Prostate gland (tissue), 2 donors: ENCODE measurements around the gene SV2B. TPM values are rescaled to one million over a fixed set of nuclear protein-coding genes. Genes with fewer than 3 reads are reported as not detected.

Experiments used
- DNase-seq: peaks from one replicate; pipeline ENCODE4 v3.0.0-alpha.2; 2019; ENCODE audit warnings: low spot score
- H3K27ac ChIP-seq, 2 donors: fragments of 200-600 bp; sonication (generic); 2 replicates each; pipeline ENCODE4 v1.5.1; 2017 to 2019
- H3K27me3 ChIP-seq: fragments of 200-600 bp; sonication (generic); replicated peaks from 2 replicates; pipeline ENCODE4 v1.5.1; 2019; ENCODE audit not compliant: insufficient read depth
- H3K36me3 ChIP-seq, 2 donors: fragments of 200-600 bp; sonication (generic); 1 replicate in 1 of 2; 2 replicates in 1 of 2; pipeline versions ENCODE4 v1.5.1 to v1.8.1; 2017 to 2019
- H3K4me1 ChIP-seq: fragments of 200-600 bp; sonication (generic); replicated peaks from 2 replicates; pipeline ENCODE4 v1.5.1; 2019
- H3K4me3 ChIP-seq, 2 donors: fragments of 200-600 bp; sonication (generic); 2 replicates each; pipeline ENCODE4 v1.5.1; 2017 to 2019
- H3K9me3 ChIP-seq: fragments of 200-600 bp; sonication (generic); 2 replicates; pipeline ENCODE4 v1.5.1; 2017
- CTCF ChIP-seq, 4 experiments: fragments of 200-600 bp in 2 of 4; fragments of 450-650 bp in 2 of 4; sonication (generic) in 2 of 4; IDR thresholded peaks; 1 replicate in 3 of 4; 2 replicates in 1 of 4; pipeline ENCODE4 v1.5.1; 2016 to 2019; ENCODE audit warnings: antibody characterized with exemption in 4 of 4, mild to moderate bottlenecking in 2 of 4, moderate library complexity in 2 of 4
- POLR2A ChIP-seq: fragments of 450-650 bp; IDR thresholded peaks from one replicate; pipeline ENCODE4 v1.6.1; 2016; ENCODE audit warnings: antibody characterized with exemption, mild to moderate bottlenecking
- POLR2AphosphoS5 ChIP-seq: sonication (generic); formaldehyde crosslinking; IDR thresholded peaks from one replicate; pipeline ENCODE4 v1.6.1; 2017; ENCODE audit warnings: antibody characterized with exemption
- WGBS: methylation state at CpG from one replicate; pipeline ENCODE4 v1.1.5; 2018; 5-methylcytosine and 5-hydroxymethylcytosine counted together
- intact Hi-C: fragments of 100-400 bp; cut with DNase I; formaldehyde crosslinking; loops from one replicate; pipeline ENCODE4 v1.14.2; 2022
- total RNA-seq, 2 donors: library from RNA; depleted of rRNA; stranded (reverse); fragments of >200 nt; gene quantifications; one replicate each; pipeline ENCODE4 v1.1.0, GENCODE V29; 2016

Gene SV2B
- total RNA-seq, 2 donors from 2014 or later: 2.3 to 5.4 TPM

DNA sequence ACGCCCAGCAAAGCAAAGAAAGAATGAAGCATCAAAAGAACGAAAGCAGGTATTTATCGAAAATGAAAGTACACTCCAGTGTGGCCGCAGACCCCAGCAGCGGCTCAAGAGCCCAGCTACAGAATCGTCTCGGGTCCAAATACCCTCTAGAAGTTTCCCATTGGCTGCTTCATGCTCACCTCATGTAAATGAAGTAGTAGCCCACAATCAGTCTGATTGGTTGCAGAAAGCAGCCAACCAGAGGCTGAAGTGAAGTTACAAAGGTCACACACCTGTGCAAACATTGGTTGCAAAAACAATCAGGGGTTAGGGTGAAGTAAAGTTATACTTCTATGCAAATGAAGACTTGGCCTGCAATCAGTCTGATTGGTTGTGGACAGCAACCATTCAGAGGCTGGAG, 32.0 kb downstream of the SV2B start:
- no peak for DNase-seq
- no peak overlapping the region for H3K27ac ChIP-seq

GRCh38 chr15:91133511-91133910, 33.5 kb downstream of the SV2B start:
- H3K36me3 ChIP-seq: no peaks in the 10 kb centered on the region
- intact Hi-C loops: no loop called here
- DNase-seq: no peak
- H3K27ac ChIP-seq: no peak overlapping the region
- no peak overlapping the region for H3K4me3 ChIP-seq
- TF ChIP-seq POLR2AphosphoS5 (no peak), POLR2A (no peak), CTCF (IDR thresholded peaks at IDR 0.05) (no peak)
- WGBS: 75% methylated on average over 8 of the region's 8 CpGs
- H3K27me3 ChIP-seq: no peaks in the 10 kb centered on the region
- H3K4me1 ChIP-seq: no peaks in the 10 kb centered on the region
- H3K9me3 ChIP-seq: no peaks in the 10 kb centered on the region

More for the DNA sequence above, 32.0 kb downstream of the SV2B start:
- no peaks in the 10 kb centered on the region for H3K9me3 ChIP-seq
- no peaks in the 10 kb centered on the region for H3K36me3 ChIP-seq
- no peaks in the 10 kb centered on the region for H3K4me1 ChIP-seq
- TF ChIP-seq POLR2AphosphoS5 (no peak), POLR2A (no peak), CTCF (IDR thresholded peaks at IDR 0.05) (no peak)
- WGBS: 82% methylated on average over 7 of the region's 7 CpGs
- no peak overlapping the region for H3K4me3 ChIP-seq
- H3K27me3 ChIP-seq: no peaks in the 10 kb centered on the region
- intact Hi-C loops: no loop called here

DNA sequence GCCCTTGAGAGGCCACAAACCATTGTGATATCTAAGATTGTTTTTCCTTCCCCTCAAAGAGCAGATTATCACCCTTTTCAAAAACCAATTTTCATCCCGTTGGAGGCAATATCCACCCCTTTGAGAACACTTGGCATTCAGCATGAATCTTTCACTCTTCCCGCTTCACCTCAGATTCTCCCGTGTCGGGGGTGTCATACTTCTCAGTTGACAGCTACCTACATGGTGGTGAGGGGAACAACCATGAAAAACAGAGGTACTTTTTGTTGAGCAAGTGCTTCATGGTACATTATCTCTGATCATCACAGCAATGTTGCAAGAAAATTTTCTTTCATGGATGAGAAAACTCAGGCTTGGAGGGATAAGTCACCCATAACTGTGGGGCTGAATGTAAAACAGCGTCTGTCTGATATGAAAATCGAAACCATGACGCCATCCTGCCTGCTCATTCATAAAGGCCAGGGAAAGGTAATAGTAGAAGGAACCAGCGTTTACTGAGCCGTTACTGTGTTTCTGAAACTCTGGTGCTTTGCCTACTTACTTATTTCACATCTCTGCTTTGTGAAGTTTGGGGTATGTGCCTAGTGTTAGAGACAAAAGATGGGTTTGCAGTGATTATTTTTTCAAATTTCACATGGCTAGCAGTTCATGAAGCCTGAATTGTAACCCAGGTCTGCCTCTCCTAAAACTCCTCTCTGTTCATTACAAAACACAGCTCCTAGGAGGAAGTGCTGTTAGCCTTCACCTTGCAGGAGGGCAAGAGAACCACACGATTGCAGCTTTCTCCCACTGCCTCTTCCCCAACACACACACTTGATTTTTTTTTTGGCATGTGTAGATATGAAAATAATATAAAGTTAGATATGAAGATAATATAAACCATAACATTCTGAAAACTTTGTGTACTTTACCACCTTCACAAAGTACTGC, 35.4 kb downstream of the SV2B start:
- Histone ChIP-seq H3K36me3 (no peaks in the 10 kb centered on the region), H3K4me3 (no peak overlapping the region), H3K27ac (no peak overlapping the region), H3K4me1 (no peaks in the 10 kb centered on the region), H3K9me3 (no peaks in the 10 kb centered on the region), H3K27me3 (no peaks in the 10 kb centered on the region)
- 80% methylated on average over 10 of the region's 10 CpGs for WGBS
- no peak for DNase-seq
- intact Hi-C loops: no loop called here
- no peak for TF ChIP-seq CTCF (IDR thresholded peaks at IDR 0.05)
- no peak for TF ChIP-seq POLR2A
- no peak for TF ChIP-seq POLR2AphosphoS5

GRCh38 chr15:91136386-91136923, 36.4 kb downstream of the SV2B start:
- no peaks in the 10 kb centered on the region for H3K4me1 ChIP-seq
- H3K36me3 ChIP-seq: no peaks in the 10 kb centered on the region
- DNase-seq: no peak
- H3K4me3 ChIP-seq: no peak overlapping the region
- TF ChIP-seq CTCF (IDR thresholded peaks at IDR 0.05): no peak
- no peak for TF ChIP-seq POLR2A
- TF ChIP-seq POLR2AphosphoS5: no peak
- H3K27ac ChIP-seq: no peak overlapping the region
- H3K9me3 ChIP-seq: no peaks in the 10 kb centered on the region
- intact Hi-C loops: no loop called here
- H3K27me3 ChIP-seq: no peaks in the 10 kb centered on the region
- 85% methylated on average over 9 of the region's 9 CpGs for WGBS

GRCh38 chr15:91140601-91141000, 40.5 kb downstream of the SV2B start:
- Histone ChIP-seq H3K4me1 (no peaks in the 10 kb centered on the region), H3K27ac (no peak overlapping the region), H3K36me3 (no peaks in the 10 kb centered on the region), H3K9me3 (no peaks in the 10 kb centered on the region), H3K27me3 (no peaks in the 10 kb centered on the region), H3K4me3 (no peak overlapping the region)
- TF ChIP-seq POLR2AphosphoS5 (no peak), POLR2A (no peak), CTCF (IDR thresholded peaks at IDR 0.05) (no peak)
- WGBS: 37% methylated on average over 1 of the region's 1 CpG
- intact Hi-C loops: no loop called here
- DNase-seq: no peak
